Measurements from ENCODE around the gene ZEB2. TPM values are rescaled to one million over a fixed set of nuclear protein-coding genes. Genes with fewer than 3 reads are reported as not detected.
A peak's percentile ranks its signal among the peaks of the same experiment; 100 is the strongest.

The ZEB2 gene
- total RNA-seq, 6 experiments from 2014 or later: 13.5 to 35.9 (median 21.7) TPM

GRCh38 chr2:144464730-144465129, 55.2 kb downstream of the ZEB2 start:
- 35% methylated on average over 5 of the region's 5 CpGs for WGBS (ENCODE audit: insufficient coverage, low coverage, low lambda C conversion rate, missing lambda C conversion rate)
- intact Hi-C loops (cut with DNase I): no loop called here
- Histone ChIP-seq H3K27ac (no peak overlapping the region), H3K4me3 (no peak overlapping the region), H3K4me1 (peaks cover 0 to 4% (median 0%) of the 10 kb centered on the region in 4 donors), H3K27me3 (no peaks in the 10 kb centered on the region), H3K9me3 (no peaks in the 10 kb centered on the region), H3K36me3 (peaks cover 0 to 5% (median 0%) of the 10 kb centered on the region in 4 donors)
- TF ChIP-seq POLR2A (IDR thresholded peaks at IDR 0.05) (no peak), CTCF (IDR thresholded peaks at IDR 0.05) (no peak)
- ATAC-seq (no peak), DNase-seq (no peak)

GRCh38 chr2:144463266-144463665, 56.7 kb downstream of the ZEB2 start:
- Histone ChIP-seq H3K27me3 (no peaks in the 10 kb centered on the region), H3K4me3 (no peak overlapping the region), H3K27ac (no peak overlapping the region), H3K36me3 (peaks cover 0 to 5% (median 0%) of the 10 kb centered on the region in 4 donors), H3K9me3 (no peaks in the 10 kb centered on the region), H3K4me1 (peaks cover 0 to 5% (median 0%) of the 10 kb centered on the region in 4 donors)
- no peak for ATAC-seq
- no peak for DNase-seq
- WGBS (ENCODE audit: insufficient coverage, low coverage, low lambda C conversion rate, missing lambda C conversion rate): 74% methylated on average over 5 of the region's 5 CpGs
- intact Hi-C loops (cut with DNase I): no loop called here
- TF ChIP-seq CTCF (IDR thresholded peaks at IDR 0.05): no peak
- no peak for TF ChIP-seq POLR2A (IDR thresholded peaks at IDR 0.05)

GRCh38 chr2:144462266-144462665, 57.7 kb downstream of the ZEB2 start:
- H3K4me1 ChIP-seq: peaks cover 0 to 5% (median 0%) of the 10 kb centered on the region in 4 donors
- 51% methylated on average over 6 of the region's 6 CpGs for WGBS (ENCODE audit: insufficient coverage, low coverage, low lambda C conversion rate, missing lambda C conversion rate)

GRCh38 chr2:144461308-144461766, 58.6 kb downstream of the ZEB2 start:
- Histone ChIP-seq H3K4me1 (peaks cover 0 to 5% (median 0%) of the 10 kb centered on the region in 4 donors), H3K9me3 (no peaks in the 10 kb centered on the region), H3K4me3 (no peak overlapping the region), H3K27ac (no peak overlapping the region), H3K27me3 (no peaks in the 10 kb centered on the region), H3K36me3 (peaks cover 0 to 5% (median 0%) of the 10 kb centered on the region in 4 donors)
- WGBS (ENCODE audit: insufficient coverage, low coverage, low lambda C conversion rate, missing lambda C conversion rate): 51% methylated on average over 9 of the region's 9 CpGs
- intact Hi-C loops (cut with DNase I): no loop called here
- DNase-seq (no peak), ATAC-seq (peak in 2 of 4 donors; percentile 18 to 23)
- no peak for TF ChIP-seq POLR2A (IDR thresholded peaks at IDR 0.05)
- TF ChIP-seq CTCF (IDR thresholded peaks at IDR 0.05): no peak

More at GRCh38 chr2:144462266-144462665, 57.7 kb downstream of the ZEB2 start:
- Histone ChIP-seq H3K27ac (no peak overlapping the region), H3K27me3 (no peaks in the 10 kb centered on the region), H3K4me3 (no peak overlapping the region), H3K36me3 (peaks cover 0 to 5% (median 0%) of the 10 kb centered on the region in 4 donors), H3K9me3 (no peaks in the 10 kb centered on the region)
- intact Hi-C loops (cut with DNase I): no loop called here
- ATAC-seq (no peak), DNase-seq (no peak)
- no peak for TF ChIP-seq POLR2A (IDR thresholded peaks at IDR 0.05)

- Histone ChIP-seq H3K27ac (no peak overlapping the region), H3K4me3 (no peak overlapping the region), H3K9me3 (no peaks in the 10 kb centered on the region), H3K27me3 (no peaks in the 10 kb centered on the region), H3K4me1 (peaks cover 0 to 5% (median 0%) of the 10 kb centered on the region in 4 donors), H3K36me3 (peaks cover 0 to 4% (median 0%) of the 10 kb centered on the region in 4 donors)
- intact Hi-C loops (cut with DNase I): no loop called here
- DNase-seq: no peak
- ATAC-seq: no peak
- 85% methylated on average over 6 of the region's 6 CpGs for WGBS (ENCODE audit: insufficient coverage, low coverage, low lambda C conversion rate, missing lambda C conversion rate)
- no peak for TF ChIP-seq POLR2A (IDR thresholded peaks at IDR 0.05)
- no peak for TF ChIP-seq CTCF (IDR thresholded peaks at IDR 0.05)
These were observed 59.1 kb downstream of the ZEB2 start for GRCh38 chr2:144460727-144461307.
